ENCODE results near the gene ZNF462.

GRCh38 chr9:107039542-107039941 is 176.6 kb downstream of the ZNF462 start:
- TF ChIP-seq POLR2A (IDR thresholded peaks at IDR 0.05) (no peak), CTCF (IDR thresholded peaks at IDR 0.05) (no peak), POLR2AphosphoS5 (IDR thresholded peaks at IDR 0.05) (no peak), EP300 (IDR thresholded peaks at IDR 0.05) (no peak)
